Small intestine (tissue), 7 donors: ENCODE measurements around the gene CFAP61. TPM values are rescaled to one million over a fixed set of nuclear protein-coding genes. Genes with fewer than 3 reads are reported as not detected.

ENCODE experiments used
- DNase-seq, 2 donors: peaks; one replicate each; pipeline versions ENCODE4 v3.0.0 to v3.0.0-alpha.2; 2013
- FAIRE-seq: peaks from 2 replicates; lab custom pipeline; 2012; peaks lifted over from hg19 to GRCh38; lab: Jason Lieb, UNC
- H3K27ac ChIP-seq, 3 donors: one replicate each; pipeline ENCODE4 v1.5.1; 2013; ENCODE audit warnings: low read length in 2 of 3, mild to moderate bottlenecking in 2 of 3, control low read depth in 1 of 3, inconsistent platforms in 1 of 3, low read depth in 1 of 3, moderate library complexity in 1 of 3
- H3K27me3 ChIP-seq, 3 donors: one replicate each; pipeline ENCODE4 v1.6.1; 2013; ENCODE audit warnings: low read length in 3 of 3, inconsistent platforms in 1 of 3; ENCODE audit not compliant: control insufficient read depth in 3 of 3, insufficient read depth in 3 of 3
- H3K36me3 ChIP-seq, 3 donors: one replicate each; pipeline ENCODE4 v1.6.1; 2013; ENCODE audit warnings: low read length in 3 of 3, inconsistent platforms in 1 of 3, low read depth in 1 of 3, mild to moderate bottlenecking in 1 of 3, moderate library complexity in 1 of 3; ENCODE audit not compliant: control insufficient read depth in 3 of 3, insufficient read depth in 2 of 3
- H3K4me1 ChIP-seq, 3 donors: one replicate each; pipeline ENCODE4 v1.6.1; 2013; ENCODE audit warnings: low read length in 2 of 3, inconsistent platforms in 1 of 3, low read depth in 1 of 3, mild to moderate bottlenecking in 1 of 3, moderate library complexity in 1 of 3; ENCODE audit not compliant: control insufficient read depth in 3 of 3, insufficient read depth in 2 of 3
- H3K4me3 ChIP-seq, 3 donors: one replicate each; pipeline ENCODE4 v1.5.1; 2013; ENCODE audit warnings: low read length in 3 of 3, control low read depth in 1 of 3, inconsistent platforms in 1 of 3, low read depth in 1 of 3, mild to moderate bottlenecking in 1 of 3, moderate library complexity in 1 of 3
- H3K9me3 ChIP-seq, 2 donors: one replicate each; pipeline ENCODE4 v1.6.1; 2013; ENCODE audit warnings: low read depth in 1 of 2, low read length in 1 of 2; ENCODE audit not compliant: control insufficient read depth in 2 of 2, insufficient read depth in 1 of 2
- WGBS, 3 donors: extraction: QIAGEN DNeasy Blood & Tissue Kit; methylation state at CpG; one replicate each; pipeline ENCODE4 v1.1.7; 2013; 5-methylcytosine and 5-hydroxymethylcytosine counted together
- polyA plus RNA-seq, 4 donors: library from polyadenylated mRNA; stranded (reverse) in 3 of 4; unstranded in 1 of 4; fragments of 200-250 nt in 3 of 4; fragments of 120-200 nt in 1 of 4; gene quantifications; one replicate each; pipeline versions ENCODE4 v1.2.1 to v1.2.3, GENCODE V29; 2013
- donor health status: healthy with polysubstance abuse.
- donor health status: control.
- donor health status: control.
- donor health status: Bipolar disorder and iron deficiency.
- donor health status: healthy.

CFAP61 gene
- polyA plus RNA-seq, 4 donors, result 0.18 TPM; not detected in 2

DNA sequence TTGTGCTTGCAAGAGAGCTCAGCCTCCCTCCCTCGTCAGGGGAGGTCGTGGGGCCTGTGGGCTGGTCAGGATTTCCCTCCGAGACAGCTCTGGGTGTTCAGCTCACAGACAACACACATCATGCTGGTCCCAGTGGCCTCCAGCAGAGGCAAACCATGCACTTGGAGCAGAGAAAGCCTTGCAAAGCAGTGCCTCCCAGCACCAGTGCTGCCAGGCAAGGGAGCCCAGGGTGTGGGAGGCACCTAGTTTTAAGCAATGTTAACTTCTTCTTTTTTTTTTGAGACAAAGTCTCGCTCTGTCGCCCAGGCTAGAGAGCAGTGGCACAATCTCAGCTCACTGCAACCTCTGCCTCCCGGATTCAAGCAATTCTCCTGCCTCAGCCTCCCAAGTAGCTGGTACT, 281.5 kb downstream of the CFAP61 start:
- peaks cover 0 to 6% (median 0%) of the 10 kb centered on the region in 3 donors for H3K27me3 ChIP-seq
- no peaks in the 10 kb centered on the region for H3K36me3 ChIP-seq
- 74 to 84% (median 75%) methylated on average over 6 of the region's 6 CpGs for WGBS, 3 donors
- no peak overlapping the region for H3K4me3 ChIP-seq
- no peak overlapping the region for H3K27ac ChIP-seq
- FAIRE-seq (no peak), DNase-seq (no peak)
- no peaks in the 10 kb centered on the region for H3K9me3 ChIP-seq
- no peaks in the 10 kb centered on the region for H3K4me1 ChIP-seq

DNA sequence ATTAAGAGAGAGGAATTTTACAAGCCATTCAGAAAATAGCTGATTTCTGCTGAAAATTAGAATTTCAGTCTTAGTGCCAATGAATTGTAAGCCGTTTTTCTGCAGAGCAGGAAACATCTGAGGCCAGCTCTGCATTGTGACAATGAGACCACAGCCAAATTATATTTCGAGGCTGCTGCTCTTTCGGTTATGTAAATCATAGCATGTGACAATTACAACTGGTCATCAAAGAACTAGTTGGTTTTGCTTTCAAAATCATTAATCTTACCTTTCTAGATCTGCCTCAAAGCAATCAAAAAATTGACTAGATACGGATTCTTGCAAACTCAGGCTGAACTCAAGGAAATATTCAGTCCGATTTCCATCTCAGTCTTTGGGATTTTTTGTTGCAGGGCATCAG, 282.2 kb downstream of the CFAP61 start:
- Histone ChIP-seq H3K9me3 (no peaks in the 10 kb centered on the region), H3K4me1 (no peaks in the 10 kb centered on the region), H3K36me3 (no peaks in the 10 kb centered on the region), H3K27ac (no peak overlapping the region), H3K27me3 (peaks cover 0 to 3% (median 0%) of the 10 kb centered on the region in 3 donors), H3K4me3 (no peak overlapping the region)
- FAIRE-seq (no peak), DNase-seq (no peak)
- WGBS, 3 donors, result 29 to 43% (median 30%) methylated on average over 5 of the region's 5 CpGs

DNA sequence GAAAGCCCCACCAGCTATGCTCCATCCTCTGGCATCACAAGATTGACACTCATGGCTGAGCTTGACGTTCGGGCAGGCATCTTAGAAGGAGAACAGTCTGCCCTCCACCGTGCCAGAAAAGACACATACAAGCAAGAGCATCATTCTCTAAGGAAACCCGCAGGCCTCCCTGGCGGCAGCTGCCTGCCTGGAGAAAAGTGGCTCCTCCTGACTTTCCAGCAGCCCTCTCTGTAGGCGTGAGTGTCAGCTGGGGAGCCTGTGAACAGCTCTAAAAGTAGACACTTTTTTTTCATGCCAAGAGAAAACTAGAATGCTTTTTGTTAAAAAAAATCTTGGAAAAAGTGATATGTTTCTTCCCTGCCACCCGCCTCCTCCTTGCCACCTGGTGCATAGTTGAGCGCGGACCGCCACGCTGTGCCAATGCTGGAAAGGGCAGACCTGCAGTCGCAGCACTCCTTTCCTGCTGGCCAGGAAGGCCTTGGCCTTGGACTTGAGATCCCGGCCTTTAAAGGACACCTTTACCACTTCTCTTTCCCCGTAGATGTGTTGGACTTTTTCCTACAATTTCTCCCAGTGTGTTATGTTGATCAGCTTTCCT, 285.9 kb downstream of the CFAP61 start:
- DNase-seq (no peak), FAIRE-seq (no peak)
- Histone ChIP-seq H3K27ac (no peak overlapping the region), H3K36me3 (no peaks in the 10 kb centered on the region), H3K4me1 (no peaks in the 10 kb centered on the region), H3K9me3 (no peaks in the 10 kb centered on the region), H3K4me3 (no peak overlapping the region), H3K27me3 (peaks cover 0 to 3% (median 0%) of the 10 kb centered on the region in 3 donors)
- 87 to 91% (median 90%) methylated on average over 14 of the region's 14 CpGs for WGBS, 3 donors

DNA sequence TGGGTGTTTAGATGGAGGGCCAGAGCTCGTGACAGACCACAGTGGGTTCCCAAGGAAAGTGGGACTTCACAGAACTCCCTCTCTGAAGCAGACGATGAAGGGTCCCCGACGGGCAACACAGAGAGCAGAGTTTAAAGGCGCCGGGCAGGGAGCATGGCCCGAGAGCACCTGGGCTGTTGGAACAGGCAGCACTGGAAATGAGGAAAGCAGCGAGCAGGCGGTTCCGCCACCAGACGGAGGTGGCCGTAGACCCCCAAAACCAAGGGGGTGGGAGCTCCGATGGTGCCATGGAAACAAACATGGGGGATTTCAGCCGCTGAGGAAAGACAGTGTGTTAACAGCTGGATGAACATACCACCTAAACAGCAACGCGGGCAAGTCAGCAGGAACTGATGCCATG, 288.1 kb downstream of the CFAP61 start:
- FAIRE-seq (no peak), DNase-seq (no peak)
- Histone ChIP-seq H3K4me1 (no peaks in the 10 kb centered on the region), H3K4me3 (no peak overlapping the region), H3K27me3 (peaks cover 0 to 2% (median 0%) of the 10 kb centered on the region in 3 donors), H3K27ac (no peak overlapping the region), H3K36me3 (no peaks in the 10 kb centered on the region), H3K9me3 (no peaks in the 10 kb centered on the region)
- 87 to 92% (median 90%) methylated on average over 16 of the region's 16 CpGs for WGBS, 3 donors

DNA sequence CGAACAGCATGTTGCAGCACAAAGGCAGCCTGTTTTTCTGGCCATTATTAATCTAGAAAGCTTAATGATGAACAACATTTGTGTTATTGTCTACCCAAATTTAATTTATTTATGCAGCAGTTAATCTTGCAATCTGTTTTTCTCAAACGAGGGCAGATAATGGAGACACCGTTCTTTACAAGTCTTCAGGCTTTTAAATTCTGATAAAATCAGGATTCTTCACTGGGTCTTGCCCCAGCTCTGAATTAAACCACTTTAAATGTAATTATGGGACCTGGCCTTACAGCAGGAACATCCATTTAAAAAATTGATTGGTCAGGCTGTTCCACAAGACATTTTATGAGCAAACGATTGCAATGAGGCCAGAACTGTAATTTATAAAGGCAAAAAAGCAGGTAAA, 289.0 kb downstream of the CFAP61 start:
- FAIRE-seq (no peak), DNase-seq (no peak)
- Histone ChIP-seq H3K9me3 (no peaks in the 10 kb centered on the region), H3K36me3 (no peaks in the 10 kb centered on the region), H3K4me3 (no peak overlapping the region), H3K27me3 (no peaks in the 10 kb centered on the region), H3K4me1 (no peaks in the 10 kb centered on the region), H3K27ac (no peak overlapping the region)
- 51 to 70% (median 59%) methylated on average over 4 of the region's 4 CpGs for WGBS, 3 donors

DNA sequence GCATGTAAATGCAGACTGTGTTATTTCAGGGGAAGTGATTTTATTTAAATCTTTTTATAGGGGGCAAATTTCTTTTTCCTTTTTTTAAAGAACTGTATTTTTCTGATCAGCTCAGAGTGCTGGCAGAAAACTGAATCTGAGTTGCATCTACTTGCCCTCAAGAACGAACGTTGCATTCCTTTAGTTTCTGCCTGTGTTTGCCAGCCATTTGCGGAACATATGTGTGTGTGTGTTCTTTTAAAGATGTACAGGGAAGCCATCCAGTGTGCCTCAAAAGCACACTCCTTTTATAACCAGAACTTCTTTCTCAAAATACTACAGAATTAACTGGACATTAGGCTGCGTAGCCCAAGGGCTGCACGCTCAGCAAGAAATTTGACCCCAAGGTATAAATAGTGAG, 289.7 kb downstream of the CFAP61 start:
- Histone ChIP-seq H3K4me3 (no peak overlapping the region), H3K4me1 (no peaks in the 10 kb centered on the region), H3K27me3 (no peaks in the 10 kb centered on the region), H3K36me3 (no peaks in the 10 kb centered on the region), H3K27ac (no peak overlapping the region), H3K9me3 (no peaks in the 10 kb centered on the region)
- FAIRE-seq (no peak), DNase-seq (no peak)
- WGBS, 3 donors, result 67 to 80% (median 78%) methylated on average over 5 of the region's 5 CpGs

DNA sequence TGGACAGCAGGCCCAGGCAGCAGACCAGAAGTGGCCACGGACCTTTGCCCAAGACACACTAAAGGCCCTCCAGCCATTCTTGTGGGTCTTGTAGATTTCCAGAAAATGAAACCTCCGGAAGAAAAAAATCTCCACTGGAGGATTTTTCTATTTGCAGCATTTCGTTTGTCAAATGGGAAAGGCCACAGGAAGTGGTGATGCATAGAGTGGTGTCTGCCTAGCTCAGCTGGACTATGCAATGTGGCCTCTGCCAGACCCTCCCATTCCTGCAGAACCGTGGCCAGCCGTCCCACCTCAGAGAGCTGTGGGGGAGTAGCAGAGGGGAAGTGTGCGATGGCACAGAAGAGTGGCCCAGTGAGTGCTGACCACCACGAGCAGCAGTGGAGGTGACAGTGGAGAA, 291.6 kb downstream of the CFAP61 start:
- Histone ChIP-seq H3K27me3 (no peaks in the 10 kb centered on the region), H3K36me3 (no peaks in the 10 kb centered on the region), H3K4me1 (no peaks in the 10 kb centered on the region), H3K27ac (no peak overlapping the region), H3K9me3 (peaks cover 0 to 2% of the 10 kb centered on the region in 2 donors), H3K4me3 (no peak overlapping the region)
- FAIRE-seq (no peak), DNase-seq (no peak)
- 67 to 77% (median 75%) methylated on average over 7 of the region's 7 CpGs for WGBS, 3 donors

DNA sequence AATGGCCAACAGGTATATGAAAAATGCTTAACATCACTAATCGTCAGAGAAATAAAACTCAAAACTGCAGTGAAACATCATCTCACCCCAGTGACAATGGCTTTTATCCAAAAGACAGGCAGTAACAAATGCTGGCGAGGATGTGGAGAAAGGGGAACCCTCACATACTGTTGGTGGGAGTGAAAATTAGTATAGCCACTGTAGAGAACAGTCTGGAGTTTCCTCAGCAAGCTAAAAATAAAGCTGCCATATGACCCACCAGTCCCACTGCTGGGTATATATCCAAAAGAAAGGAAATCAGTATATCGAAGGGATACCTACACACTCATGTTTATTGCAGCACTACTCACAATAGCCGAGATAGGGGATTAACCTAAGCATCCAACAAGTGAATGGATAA, 292.1 kb downstream of the CFAP61 start:
- Histone ChIP-seq H3K9me3 (peaks cover 0 to 2% of the 10 kb centered on the region in 2 donors), H3K27ac (no peak overlapping the region), H3K36me3 (no peaks in the 10 kb centered on the region), H3K4me3 (no peak overlapping the region), H3K4me1 (no peaks in the 10 kb centered on the region), H3K27me3 (no peaks in the 10 kb centered on the region)
- FAIRE-seq, result no peak
- DNase-seq, result no peak
- WGBS, 3 donors, result 79 to 87% (median 85%) methylated on average over 4 of the region's 4 CpGs

DNA sequence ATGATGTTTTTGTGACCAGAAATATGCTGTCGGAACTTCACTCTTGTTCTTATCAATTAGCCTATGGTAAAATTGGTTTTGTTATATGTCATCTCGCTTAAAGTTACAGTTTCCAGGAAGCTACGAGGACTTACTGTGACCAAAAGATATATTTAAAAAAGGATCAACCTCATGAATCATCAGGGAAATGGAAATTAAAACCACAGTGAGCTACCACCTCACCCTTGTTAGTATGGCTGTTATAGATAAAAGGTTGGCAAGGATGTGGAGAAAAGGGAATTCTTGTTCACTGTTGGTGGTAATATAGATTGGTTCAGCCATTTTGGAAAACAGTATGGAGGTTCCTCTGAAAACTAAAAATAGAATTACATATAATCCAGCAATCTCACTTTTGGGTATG, 301.2 kb downstream of the CFAP61 start:
- DNase-seq (no peak), FAIRE-seq (no peak)
- Histone ChIP-seq H3K36me3 (no peaks in the 10 kb centered on the region), H3K4me3 (no peak overlapping the region), H3K27me3 (no peaks in the 10 kb centered on the region), H3K4me1 (no peaks in the 10 kb centered on the region), H3K27ac (no peak overlapping the region), H3K9me3 (peaks cover 0 to 8% of the 10 kb centered on the region in 2 donors)
- 59 to 73% (median 72%) methylated on average over 3 of the region's 3 CpGs for WGBS, 3 donors
